T47D (cell line): Measurements from ENCODE around the gene MAGEB1.

Experiments
- DNase-seq, 2 experiments: peaks; one replicate each; pipeline versions ENCODE4 v3.0.0 to v3.0.0-alpha.2; 2011 to 2012; ENCODE audit warnings: low read depth in 1 of 2, low spot score in 1 of 2
- JUND ChIP-seq: IDR thresholded peaks from 2 replicates; pipeline ENCODE4 v1.6.1; 2012; ENCODE audit warnings: low read depth
- in situ Hi-C: cut with HindIII; loops from 2 replicates; pipeline ENCODE4 v1.10.0; 2016; ENCODE audit warnings: low sequenced_read_pairs, low pct_unique_long_range_greater_than_20kb

The MAGEB1 gene

GRCh38 chrX:30246769-30247489, at the start of gene MAGEB1:
TSS of gene MAGEB1 (plus strand) at chrX:30247146. CDS start at chrX:30250494, 3,348 bp downstream.
- in situ Hi-C loops, result no loop called here
- DNase-seq, result no peak
- no peak for TF ChIP-seq JUND

- no peak for TF ChIP-seq JUND
- DNase-seq, result peak in 1 of 2 experiments; percentile 10
- in situ Hi-C loops, result no loop called here
These were observed 34.8 kb upstream of the MAGEB1 start for GRCh38 chrX:30212172-30212571.

GRCh38 chrX:30215357-30215843, 31.5 kb upstream of the MAGEB1 start, which contains the start of gene MAGEB2:
TSS of gene MAGEB2 (plus strand) at chrX:30215563. CDS start at chrX:30218581, 3,018 bp downstream.
- DNase-seq, result no peak
- in situ Hi-C loops, result no loop called here
- no peak for TF ChIP-seq JUND

DNA sequence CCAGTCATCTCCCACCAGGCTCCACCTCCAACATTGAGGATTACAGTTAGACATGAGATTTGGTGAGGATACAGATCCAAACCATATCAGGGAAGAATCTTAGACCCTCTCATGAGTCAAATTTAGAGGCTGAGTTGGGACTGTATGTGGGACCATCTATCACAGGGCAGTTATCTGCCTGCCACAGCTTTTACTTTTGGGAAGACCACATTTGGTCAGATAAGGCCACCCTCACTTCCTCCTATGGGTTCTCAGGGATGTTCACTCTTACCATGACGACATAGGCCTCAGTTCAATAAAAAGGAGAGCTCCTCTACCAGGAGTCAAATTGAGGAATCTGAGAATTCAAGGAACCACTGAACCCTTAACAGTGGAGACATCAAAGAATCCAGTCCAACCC, 29.5 kb upstream of the MAGEB1 start:
- DNase-seq, result no peak
- in situ Hi-C loops, result no loop called here

GRCh38 chrX:30219372-30219771, 27.6 kb upstream of the MAGEB1 start:
- in situ Hi-C loops, result no loop called here
- TF ChIP-seq JUND, result no peak
- DNase-seq, result no peak

More for the DNA sequence above, 29.5 kb upstream of the MAGEB1 start:
- TF ChIP-seq JUND, result no peak

- no peak for DNase-seq
- TF ChIP-seq JUND, result no peak
- in situ Hi-C loops, result no loop called here
These were observed 26.3 kb upstream of the MAGEB1 start for GRCh38 chrX:30220661-30221060.

DNA sequence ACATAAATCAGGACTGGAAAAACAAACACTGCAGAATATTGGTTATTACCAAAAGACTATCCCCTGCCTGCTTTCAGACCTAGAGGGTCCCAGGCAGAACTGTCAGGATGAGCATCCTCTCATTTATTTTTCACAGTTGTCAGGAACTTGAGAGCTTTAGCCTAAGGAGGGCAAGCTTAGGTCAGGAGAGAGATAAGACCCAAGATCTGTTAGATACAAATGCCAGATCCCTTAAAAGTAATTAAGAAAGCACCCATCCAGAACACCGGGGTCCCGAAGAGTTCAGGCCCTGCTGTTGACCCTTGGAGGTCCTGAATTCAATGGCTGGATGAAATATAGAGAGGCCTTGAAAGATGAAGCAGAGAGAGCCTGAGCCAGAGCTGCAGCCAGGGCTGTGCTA, 22.4 kb upstream of the MAGEB1 start:
- in situ Hi-C loops, result no loop called here
- TF ChIP-seq JUND, result no peak
- no peak for DNase-seq

DNA sequence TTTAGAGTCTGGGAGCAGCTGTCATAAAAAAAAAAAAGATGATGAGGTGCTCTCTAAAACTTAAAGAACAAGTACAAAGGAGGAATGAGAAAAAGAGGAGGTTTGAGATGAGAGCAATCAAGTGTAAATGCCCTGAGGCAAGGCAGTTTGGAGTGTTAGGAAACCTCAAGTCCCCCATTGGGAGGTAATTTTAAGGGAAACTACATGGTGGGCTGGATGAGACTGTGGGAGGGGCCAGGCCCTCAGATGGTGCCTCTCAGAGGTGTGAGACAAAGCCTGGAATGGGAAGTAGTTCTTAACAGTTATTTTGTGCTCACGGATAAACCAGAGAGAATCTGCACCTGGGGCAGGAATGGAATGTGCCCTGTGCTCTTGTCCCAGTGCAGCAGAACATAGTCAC, 18.4 kb upstream of the MAGEB1 start:
- in situ Hi-C loops, result no loop called here
- DNase-seq, result no peak
- TF ChIP-seq JUND, result no peak

GRCh38 chrX:30230395-30230794, 16.6 kb upstream of the MAGEB1 start, which contains the start of gene MAGEB3:
TSS of gene MAGEB3 (plus strand) at chrX:30230657. CDS start at chrX:30235925, 5,268 bp downstream.
- DNase-seq, result no peak
- in situ Hi-C loops, result no loop called here
- no peak for TF ChIP-seq JUND

DNA sequence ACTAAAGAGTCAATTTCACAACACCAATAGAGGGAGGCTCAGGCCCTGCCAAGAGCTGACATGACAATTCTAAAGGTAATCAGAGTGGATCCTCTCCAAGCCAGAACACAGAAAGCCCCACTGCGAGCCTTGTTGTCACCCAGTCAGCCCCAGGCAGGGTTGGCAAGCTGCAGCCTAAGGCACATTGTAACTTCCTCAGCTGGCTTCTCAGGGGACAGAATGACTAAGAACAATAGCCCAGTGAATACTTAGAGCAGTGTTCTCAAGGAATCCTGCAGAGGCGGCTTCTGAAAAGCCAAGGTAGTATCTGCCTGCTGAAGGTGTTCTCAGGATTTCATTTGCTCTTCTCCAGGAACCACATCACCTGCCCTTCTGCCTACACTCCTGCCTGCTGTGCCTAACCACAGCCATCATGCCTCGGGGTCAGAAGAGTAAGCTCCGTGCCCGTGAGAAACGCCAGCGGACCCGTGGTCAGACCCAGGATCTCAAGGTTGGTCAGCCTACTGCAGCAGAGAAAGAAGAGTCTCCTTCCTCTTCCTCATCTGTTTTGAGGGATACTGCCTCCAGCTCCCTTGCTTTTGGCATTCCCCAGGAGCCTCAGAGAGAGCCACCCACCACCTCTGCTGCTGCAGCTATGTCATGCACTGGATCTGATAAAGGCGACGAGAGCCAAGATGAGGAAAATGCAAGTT, 5.1 kb upstream of the MAGEB1 start, which contains the start of gene MAGEB4:
Gene MAGEB4 (plus strand): TSS at position 277 of the 692 bp plus-strand sequence. CDS start 136 bp downstream, at position 413.
- DNase-seq, result no peak
- TF ChIP-seq JUND, result no peak
- in situ Hi-C loops, result no loop called here

- in situ Hi-C loops, result no loop called here
- no peak for DNase-seq
- TF ChIP-seq JUND, result no peak
These were observed 1.9 kb downstream of the MAGEB1 start for GRCh38 chrX:30248854-30249253.

DNA sequence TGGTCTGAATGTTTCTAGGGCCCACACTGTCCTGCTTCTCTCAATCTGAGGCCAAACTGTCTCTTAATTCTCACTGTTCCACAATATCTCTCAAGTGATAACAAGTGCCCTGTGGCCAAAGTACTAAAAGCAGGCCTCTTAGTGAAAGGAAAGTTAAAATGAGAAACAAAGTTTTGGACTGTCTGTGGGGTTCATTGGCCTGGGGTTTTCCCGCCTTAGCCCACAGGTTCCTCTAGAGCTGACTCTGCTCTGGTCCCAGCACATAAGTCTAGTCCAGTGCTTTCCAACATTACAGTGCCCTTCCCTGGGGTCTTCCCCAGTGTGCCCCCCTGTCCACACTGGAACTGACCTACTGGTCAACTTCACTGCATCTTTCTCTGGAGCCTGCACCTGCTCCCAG, 6.3 kb downstream of the MAGEB1 start:
- DNase-seq, result no peak
- in situ Hi-C loops, result no loop called here
- TF ChIP-seq JUND, result no peak

DNA sequence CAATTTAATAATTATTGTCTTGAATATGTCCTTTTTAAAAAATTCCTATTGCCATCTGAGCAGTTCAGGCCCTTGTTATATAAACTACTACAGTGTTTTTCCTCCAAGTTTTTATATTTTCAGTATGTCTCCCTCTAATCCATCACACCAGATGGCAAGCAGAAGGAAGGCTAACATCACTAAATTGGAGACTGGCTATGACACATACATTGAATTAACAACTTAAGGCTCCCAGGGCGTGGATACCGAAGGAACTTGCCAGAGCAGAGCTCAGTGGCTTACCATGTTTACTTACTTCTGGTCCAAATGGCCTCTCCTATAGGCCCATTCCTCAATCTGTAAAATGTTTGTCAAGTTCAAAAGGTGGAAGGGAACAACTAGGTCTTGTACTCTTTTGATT, 13.0 kb downstream of the MAGEB1 start:
- TF ChIP-seq JUND, result no peak
- no peak for DNase-seq
- in situ Hi-C loops, result no loop called here

DNA sequence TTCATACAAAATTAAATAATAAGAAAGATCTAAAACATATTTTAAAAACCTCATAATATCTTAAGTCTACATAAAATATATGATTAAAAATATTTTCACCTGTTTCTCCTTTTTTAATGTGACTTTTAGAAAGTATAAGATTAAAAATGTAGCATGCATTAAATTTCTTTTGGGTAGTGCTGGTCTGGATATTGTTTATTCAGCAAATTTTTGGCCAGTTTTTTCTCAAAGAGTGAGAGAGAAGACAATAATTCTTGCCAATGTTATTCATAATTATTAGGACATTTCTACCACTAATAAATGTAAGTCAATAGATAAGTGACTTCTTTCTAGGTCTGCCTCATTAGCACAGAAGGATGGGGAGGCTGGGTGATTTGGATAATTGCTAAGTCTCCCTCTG, 14.1 kb downstream of the MAGEB1 start:
- TF ChIP-seq JUND, result no peak
- in situ Hi-C loops, result no loop called here

More for the DNA sequence above, 14.1 kb downstream of the MAGEB1 start:
- DNase-seq, result no peak
